Endodermal cell (in vitro differentiated cells): ENCODE measurements around the gene ARHGAP26. TPM values are rescaled to one million over a fixed set of nuclear protein-coding genes. Genes with fewer than 3 reads are reported as not detected.
A peak's percentile ranks its signal among the peaks of the same experiment; 100 is the strongest.

ENCODE experiments used
- DNase-seq: peaks from one replicate; pipeline ENCODE4 v3.0.0-alpha.2; 2017
- H3K27ac ChIP-seq: 2 replicates; pipeline ENCODE4 v1.5.1; 2013; ENCODE audit warnings: mild to moderate bottlenecking, low read depth, low read length, moderate library complexity
- H3K27me3 ChIP-seq: 2 replicates; pipeline ENCODE4 v1.6.1; 2013; ENCODE audit warnings: mild to moderate bottlenecking, low read length, moderate library complexity; ENCODE audit not compliant: insufficient read depth, control insufficient read depth, poor library complexity, severe bottlenecking
- H3K36me3 ChIP-seq: 2 replicates; pipeline ENCODE4 v1.7.0; 2013; ENCODE audit warnings: mild to moderate bottlenecking, low read length, moderate library complexity; ENCODE audit not compliant: control insufficient read depth, insufficient read depth
- H3K4me1 ChIP-seq: one replicate; pipeline ENCODE4 v1.7.0; 2013; ENCODE audit warnings: low read length; ENCODE audit not compliant: control insufficient read depth, insufficient read depth
- H3K4me3 ChIP-seq: 2 replicates; pipeline ENCODE4 v1.5.1; 2013; ENCODE audit warnings: mild to moderate bottlenecking, low read length, moderate library complexity
- H3K9ac ChIP-seq: 2 replicates; pipeline ENCODE4 v1.6.1; 2013; ENCODE audit warnings: mild to moderate bottlenecking, low read length, moderate library complexity; ENCODE audit not compliant: poor library complexity, severe bottlenecking; ENCODE audit errors: extremely low read depth
- H3K9me3 ChIP-seq: 2 replicates; pipeline ENCODE4 v1.6.1; 2013; ENCODE audit warnings: mild to moderate bottlenecking, low read length, moderate library complexity; ENCODE audit not compliant: control insufficient read depth
- H3K27ac Mint-ChIP-seq: 2 replicates; pipeline ENCODE4 v1.8.0; 2020; ENCODE audit warnings: mixed read lengths
- H3K27me3 Mint-ChIP-seq: 2 replicates; pipeline ENCODE4 v1.8.0; 2021; ENCODE audit warnings: mild to moderate bottlenecking, mixed read lengths; ENCODE audit not compliant: insufficient read depth
- H3K36me3 Mint-ChIP-seq: 2 replicates; pipeline ENCODE4 v1.8.0; 2020; ENCODE audit warnings: low read depth, mixed read lengths
- H3K4me1 Mint-ChIP-seq: 2 replicates; pipeline ENCODE4 v1.8.0; 2020; ENCODE audit warnings: mixed read lengths
- H3K4me3 Mint-ChIP-seq: 2 replicates; pipeline ENCODE4 v1.8.0; 2020; ENCODE audit warnings: mild to moderate bottlenecking, moderate library complexity, mixed read lengths
- H3K9me3 Mint-ChIP-seq: 2 replicates; pipeline ENCODE4 v1.8.0; 2020; ENCODE audit warnings: mild to moderate bottlenecking, mixed read lengths
- WGBS, 2 experiments: methylation state at CpG; one replicate each; pipeline versions ENCODE4 v1.1.5 to v1.1.7; 2013; ENCODE audit warnings: missing lambda C conversion rate in 2 of 2, mixed read lengths in 1 of 2; ENCODE audit not compliant: insufficient coverage in 1 of 2, insufficient read length in 1 of 2; 5-methylcytosine and 5-hydroxymethylcytosine counted together
- total RNA-seq, 2 donors: library from RNA; stranded (reverse); fragmentation: NEBNext Ultra II Directional in 1 of 2; extraction: Animal tissue kit (Norgen Biotek cat#: 25700) in 1 of 2; gene quantifications; 2 replicates in 1 of 2; 3 replicates in 1 of 2; pipeline ENCODE4 v1.2.1, GENCODE V29; 2021
- TF ChIP-seq, protein P1 (sequence below): fragments of 200-600 bp; sonication (generic); conservative IDR thresholded peaks from 2 replicates; pipeline ENCODE4 v1.5.0; 2021; ENCODE audit warnings: antibody characterized with exemption, mild to moderate bottlenecking

The ARHGAP26 gene
- total RNA-seq, 2 donors from 2014 or later, result 49.2 to 60.5 TPM

- no peak overlapping the region for H3K4me3 ChIP-seq
- no peak overlapping the region for H3K4me3 Mint-ChIP-seq
- H3K27me3 Mint-ChIP-seq, result no peaks in the 10 kb centered on the region
- no peak for DNase-seq
- peaks cover 14% of the 10 kb centered on the region for H3K9me3 ChIP-seq
- H3K27me3 ChIP-seq, result no peaks in the 10 kb centered on the region
- H3K27ac Mint-ChIP-seq, result no peak overlapping the region
- peaks cover 6% of the 10 kb centered on the region for H3K9me3 Mint-ChIP-seq
- TF ChIP-seq, protein P1, sequence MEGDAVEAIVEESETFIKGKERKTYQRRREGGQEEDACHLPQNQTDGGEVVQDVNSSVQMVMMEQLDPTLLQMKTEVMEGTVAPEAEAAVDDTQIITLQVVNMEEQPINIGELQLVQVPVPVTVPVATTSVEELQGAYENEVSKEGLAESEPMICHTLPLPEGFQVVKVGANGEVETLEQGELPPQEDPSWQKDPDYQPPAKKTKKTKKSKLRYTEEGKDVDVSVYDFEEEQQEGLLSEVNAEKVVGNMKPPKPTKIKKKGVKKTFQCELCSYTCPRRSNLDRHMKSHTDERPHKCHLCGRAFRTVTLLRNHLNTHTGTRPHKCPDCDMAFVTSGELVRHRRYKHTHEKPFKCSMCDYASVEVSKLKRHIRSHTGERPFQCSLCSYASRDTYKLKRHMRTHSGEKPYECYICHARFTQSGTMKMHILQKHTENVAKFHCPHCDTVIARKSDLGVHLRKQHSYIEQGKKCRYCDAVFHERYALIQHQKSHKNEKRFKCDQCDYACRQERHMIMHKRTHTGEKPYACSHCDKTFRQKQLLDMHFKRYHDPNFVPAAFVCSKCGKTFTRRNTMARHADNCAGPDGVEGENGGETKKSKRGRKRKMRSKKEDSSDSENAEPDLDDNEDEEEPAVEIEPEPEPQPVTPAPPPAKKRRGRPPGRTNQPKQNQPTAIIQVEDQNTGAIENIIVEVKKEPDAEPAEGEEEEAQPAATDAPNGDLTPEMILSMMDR, result no peak
- peaks cover 16% of the 10 kb centered on the region for H3K36me3 Mint-ChIP-seq
- WGBS, 2 experiments, result 93% methylated on average over 1 of the region's 1 CpG; no CpG with 5 or more reads in 1 of the 2 experiments
- peak overlapping the region; percentile 15 for H3K27ac ChIP-seq
- peaks cover 46% of the 10 kb centered on the region for H3K4me1 Mint-ChIP-seq
- H3K4me1 ChIP-seq, result peaks cover 23% of the 10 kb centered on the region
- H3K36me3 ChIP-seq, result peaks cover 7% of the 10 kb centered on the region
- H3K9ac ChIP-seq, result no peak overlapping the region
Measured at GRCh38 chr5:143017541-143017940, 247.4 kb downstream of the ARHGAP26 start.

GRCh38 chr5:143017992-143018391 lies 247.8 kb downstream of the ARHGAP26 start:
- Histone ChIP-seq H3K9me3 (peaks cover 14% of the 10 kb centered on the region), H3K27me3 (no peaks in the 10 kb centered on the region), H3K9ac (no peak overlapping the region), H3K27ac (no peak overlapping the region), H3K4me1 (peaks cover 23% of the 10 kb centered on the region), H3K36me3 (peaks cover 7% of the 10 kb centered on the region), H3K4me3 (peak overlapping the region; percentile 39)
- no peak for DNase-seq
- no peak overlapping the region for H3K27ac Mint-ChIP-seq
- WGBS, 2 experiments, result 100% methylated on average over 1 of the region's 1 CpG; no CpG with 5 or more reads in 1 of the 2 experiments
- H3K27me3 Mint-ChIP-seq, result no peaks in the 10 kb centered on the region
- no peak overlapping the region for H3K4me3 Mint-ChIP-seq
- H3K4me1 Mint-ChIP-seq, result peaks cover 49% of the 10 kb centered on the region
- H3K36me3 Mint-ChIP-seq, result peaks cover 16% of the 10 kb centered on the region
- H3K9me3 Mint-ChIP-seq, result peaks cover 6% of the 10 kb centered on the region
- TF ChIP-seq, protein P1, result no peak

GRCh38 chr5:143019157-143019556 lies 249.0 kb downstream of the ARHGAP26 start:
- Mint-ChIP-seq H3K4me1 (peaks cover 54% of the 10 kb centered on the region), H3K27me3 (no peaks in the 10 kb centered on the region), H3K4me3 (peak overlapping the region; percentile 10), H3K27ac (peak overlapping the region; percentile 53), H3K36me3 (peaks cover 16% of the 10 kb centered on the region), H3K9me3 (peaks cover 6% of the 10 kb centered on the region)
- Histone ChIP-seq H3K9ac (no peak overlapping the region), H3K4me3 (no peak overlapping the region), H3K4me1 (peaks cover 15% of the 10 kb centered on the region), H3K36me3 (peaks cover 7% of the 10 kb centered on the region), H3K9me3 (peaks cover 14% of the 10 kb centered on the region), H3K27ac (no peak overlapping the region), H3K27me3 (no peaks in the 10 kb centered on the region)
- TF ChIP-seq, protein P1, result no peak
- WGBS, 2 experiments, result 89% methylated on average over 4 of the region's 4 CpGs; no CpG with 5 or more reads in 1 of the 2 experiments
- DNase-seq, result no peak
